OCI-LY7 (cell line): Measurements from ENCODE around the gene ERBB2. TPM values are rescaled to one million over a fixed set of nuclear protein-coding genes. Genes with fewer than 3 reads are reported as not detected.
"Not testable (repeated sequence)": the region's sequence is repeated elsewhere in the genome, so short reads cannot be mapped to it uniquely, and the experiment has no call there.

Source experiments
- BruUV-seq: library from RNA; stranded (reverse); fragments of 400-500 nt; replicated peaks from 2 replicates; lab custom pipeline; 2021; lab: Mats Ljungman, UMichigan
- CTCF ChIA-PET: fragments of 300-600 bp; sonication (Branson Sonifier 250); formaldehyde crosslinking; loops from one replicate; lab custom pipeline; 2022; ENCODE audit warnings: antibody characterized with exemption; ENCODE audit not compliant: unreplicated experiment; lab: Charles Lee
- POLR2A ChIA-PET: fragments of 300-600 bp; sonication (Branson Sonifier 250); formaldehyde crosslinking; loops from one replicate; lab custom pipeline; 2022; ENCODE audit warnings: antibody characterized with exemption; lab: Charles Lee
- DNase-seq: peaks from one replicate; pipeline ENCODE4 v3.0.0-alpha.2; 2015; ENCODE audit warnings: low spot score
- H2AFZ ChIP-seq: fragments of 200-600 bp; sonication (generic), shearing (Covaris generic); 2 replicates; pipeline ENCODE4 v1.6.1; 2014; ENCODE audit warnings: mild to moderate bottlenecking, antibody characterized with exemption, low read length, moderate library complexity
- H3K27ac ChIP-seq: fragments of 200-600 bp; sonication (generic); 2 replicates; pipeline ENCODE4 v1.5.1; 2014; ENCODE audit warnings: mixed run types, low read depth, mild to moderate bottlenecking, moderate library complexity, low read length, inconsistent platforms; ENCODE audit not compliant: poor library complexity, severe bottlenecking
- H3K36me3 ChIP-seq: fragments of 200-600 bp; sonication (generic); 2 replicates; pipeline ENCODE4 v1.6.1; 2014; ENCODE audit warnings: mild to moderate bottlenecking, antibody characterized with exemption, low read length, moderate library complexity, mixed read lengths; ENCODE audit not compliant: insufficient read depth
- H3K4me1 ChIP-seq: fragments of 200-600 bp; sonication (generic); 2 replicates; pipeline ENCODE4 v1.5.1; 2014; ENCODE audit warnings: mild to moderate bottlenecking, low read length; ENCODE audit not compliant: insufficient read depth, poor library complexity, severe bottlenecking
- H3K4me2 ChIP-seq: fragments of 200-600 bp; sonication (generic); 2 replicates; pipeline ENCODE4 v1.6.1; 2014; ENCODE audit warnings: mild to moderate bottlenecking, low read length
- H3K4me3 ChIP-seq: fragments of 200-600 bp; sonication (generic); 2 replicates; pipeline ENCODE4 v1.5.1; 2014; ENCODE audit warnings: mild to moderate bottlenecking, low read depth, low read length; ENCODE audit not compliant: poor library complexity, severe bottlenecking
- H3K79me2 ChIP-seq: fragments of 200-600 bp; sonication (generic); 2 replicates; pipeline ENCODE4 v1.6.1; 2016; ENCODE audit warnings: low read depth, mild to moderate bottlenecking, low read length, moderate library complexity, mixed read lengths; ENCODE audit not compliant: insufficient read depth
- H3K9me2 ChIP-seq: fragments of 200-600 bp; sonication (generic); 2 replicates; pipeline ENCODE4 v1.6.1; 2016; ENCODE audit warnings: mild to moderate bottlenecking, low read length, mixed read lengths; ENCODE audit not compliant: insufficient read depth
- H3K9me3 ChIP-seq: fragments of 200-600 bp; sonication (generic); 2 replicates; pipeline ENCODE4 v1.6.1; 2014; ENCODE audit warnings: mild to moderate bottlenecking, mixed run types, low read length, mixed read lengths
- H4K20me1 ChIP-seq: fragments of 200-600 bp; sonication (generic); 2 replicates; pipeline ENCODE4 v1.6.1; 2014; ENCODE audit warnings: mild to moderate bottlenecking, antibody characterized with exemption, low read length, moderate library complexity, mixed read lengths; ENCODE audit not compliant: insufficient read depth
- CTCF ChIP-seq: fragments of 200-600 bp; sonication (generic); conservative IDR thresholded peaks from 2 replicates; pipeline ENCODE4 v1.5.1; 2014; ENCODE audit warnings: mild to moderate bottlenecking, antibody characterized with exemption, low read length, moderate library complexity, mixed read lengths
- EZH2phosphoT487 ChIP-seq: fragments of 200-600 bp; sonication (generic); IDR thresholded peaks from 2 replicates; pipeline ENCODE4 v1.6.1; 2018; ENCODE audit warnings: low read depth, borderline replicate concordance, mild to moderate bottlenecking, mixed run types, antibody characterized with exemption, low read length, moderate library complexity, mixed read lengths
- intact Hi-C: fragments of 100-400 bp; cut with micrococcal nuclease; formaldehyde crosslinking; loops from one replicate; pipeline ENCODE4 v1.10.0; 2022; ENCODE audit not compliant: unreplicated experiment
- total RNA-seq, 2 experiments: library from RNA; depleted of rRNA in 1 of 2; stranded (reverse); fragments of >200 nt in 1 of 2; shearing (Covaris generic) in 1 of 2; gene quantifications; 2 replicates each; pipeline ENCODE4 v1.2.3, GENCODE V29; 2014 to 2022

Gene ERBB2
- total RNA-seq, 2 experiments from 2014 or later = 6.5 to 11.4 TPM

- POLR2A ChIA-PET = no interaction called here
- Histone ChIP-seq H3K4me2 (no peak overlapping the region), H3K4me3 (no peak overlapping the region), H3K36me3 (no peaks in the 10 kb centered on the region), H2AFZ (no peak overlapping the region), H4K20me1 (no peaks in the 10 kb centered on the region), H3K9me2 (no peaks in the 10 kb centered on the region), H3K4me1 (no peaks in the 10 kb centered on the region), H3K9me3 (no peaks in the 10 kb centered on the region), H3K79me2 (no peaks in the 10 kb centered on the region), H3K27ac (no peak overlapping the region)
- no peak for DNase-seq
- no TSS peak for BruUV-seq
- CTCF ChIA-PET = no interaction called here
- intact Hi-C loops = no loop called here
- TF ChIP-seq CTCF = no peak
- no peak for TF ChIP-seq EZH2phosphoT487
Observed at GRCh38 chr17:39696731-39697130, 3.1 kb upstream of the ERBB2 start.

GRCh38 chr17:39697961-39698360, 1.9 kb upstream of the ERBB2 start:
- Histone ChIP-seq H4K20me1 (no peaks in the 10 kb centered on the region), H3K27ac (no peak overlapping the region), H2AFZ (no peak overlapping the region), H3K9me2 (no peaks in the 10 kb centered on the region), H3K9me3 (no peaks in the 10 kb centered on the region), H3K79me2 (no peaks in the 10 kb centered on the region), H3K36me3 (no peaks in the 10 kb centered on the region), H3K4me3 (no peak overlapping the region), H3K4me1 (no peaks in the 10 kb centered on the region), H3K4me2 (no peak overlapping the region)
- DNase-seq = no peak
- TF ChIP-seq EZH2phosphoT487 (no peak), CTCF (no peak)
- ChIA-PET CTCF (no interaction called here), POLR2A (interaction anchor here (0.7 kb wide), 1 partner anchor 10 kb away, joined by 3 read pairs; no protein-coding TSS in a partner anchor)
- intact Hi-C loops = no loop called here
- no TSS peak for BruUV-seq

- H3K27ac ChIP-seq, H3K79me2 ChIP-seq, H3K4me1 ChIP-seq, H2AFZ ChIP-seq, H3K36me3 ChIP-seq, BruUV-seq, POLR2A ChIA-PET, H3K4me3 ChIP-seq, H3K9me2 ChIP-seq, H3K4me2 ChIP-seq, DNase-seq, H4K20me1 ChIP-seq, H3K9me3 ChIP-seq, intact Hi-C loops, CTCF ChIA-PET: not testable (repeated sequence)
Observed at GRCh38 chr17:39699157-39699817, 577 bp upstream of the ERBB2 start.
